ENCODE measurements around the gene ZDHHC24.
"Not testable (repeated sequence)": the region's sequence is repeated elsewhere in the genome, so short reads cannot be mapped to it uniquely, and the experiment has no call there.

ZDHHC24 gene

GRCh38 chr11:66543263-66544107 lies 2.4 kb downstream of the ZDHHC24 start:
- DNase-seq, result peak; percentile 26

GRCh38 chr11:66542362-66542761 lies 3.5 kb downstream of the ZDHHC24 start:
- DNase-seq, result peak; percentile 43

- no peak for DNase-seq
Observed at GRCh38 chr11:66541892-66542291, 4.0 kb downstream of the ZDHHC24 start.

GRCh38 chr11:66540598-66540997 lies 5.2 kb downstream of the ZDHHC24 start:
- not testable (repeated sequence) for DNase-seq

GRCh38 chr11:66539870-66540213 lies 6.0 kb downstream of the ZDHHC24 start:
- DNase-seq, result no peak

GRCh38 chr11:66539170-66539869 lies 6.5 kb downstream of the ZDHHC24 start:
- no peak for DNase-seq

- DNase-seq, result no peak
Observed at GRCh38 chr11:66532784-66533183, 13.1 kb downstream of the ZDHHC24 start.

- DNase-seq, result no peak
Observed at GRCh38 chr11:66531841-66532240, 14.0 kb downstream of the ZDHHC24 start.

GRCh38 chr11:66530927-66531709 lies 14.7 kb downstream of the ZDHHC24 start:
- DNase-seq, result no peak

- DNase-seq, result no peak
Observed at GRCh38 chr11:66529655-66530054, 16.2 kb downstream of the ZDHHC24 start.

- DNase-seq, result no peak
Observed at GRCh38 chr11:66529069-66529468, 16.8 kb downstream of the ZDHHC24 start.

GRCh38 chr11:66524304-66525040 lies 21.4 kb downstream of the ZDHHC24 start:
- no peak for DNase-seq

GRCh38 chr11:66523611-66524010 lies 22.2 kb downstream of the ZDHHC24 start:
- DNase-seq, result no peak

- DNase-seq, result no peak
Observed at GRCh38 chr11:66510990-66511339, 34.9 kb downstream of the ZDHHC24 start.

GRCh38 chr11:66510271-66510989 lies 35.4 kb downstream of the ZDHHC24 start, which contains the start of gene BBS1:
Gene BBS1 (plus strand): TSS chr11:66510635. CDS start chr11:66510660, 25 bp downstream.
- peak; percentile 81 for DNase-seq

GRCh38 chr11:66509131-66509561 lies 36.7 kb downstream of the ZDHHC24 start:
- DNase-seq, result no peak

- DNase-seq, result no peak
Observed at GRCh38 chr11:66505276-66505816, 40.5 kb downstream of the ZDHHC24 start.

GRCh38 chr11:66498506-66498905 lies 47.3 kb downstream of the ZDHHC24 start:
- DNase-seq, result no peak

GRCh38 chr11:66497206-66497605 lies 48.6 kb downstream of the ZDHHC24 start:
- DNase-seq, result no peak

- DNase-seq, result no peak
Observed at GRCh38 chr11:66495401-66495854, 50.4 kb downstream of the ZDHHC24 start.

- no peak for DNase-seq
Observed at GRCh38 chr11:66494935-66495334, 50.9 kb downstream of the ZDHHC24 start.

GRCh38 chr11:66494458-66494857 lies 51.4 kb downstream of the ZDHHC24 start:
- DNase-seq, result no peak

Measured in EL (cell line).